HEK293 (cell line): ENCODE results near the gene MS4A10.

ENCODE experiments used
- CTCF ChIP-seq: fragments of 450-650 bp; formaldehyde crosslinking; IDR thresholded peaks from 2 replicates; pipeline ENCODE4 v1.5.1; 2016; ENCODE audit warnings: missing biosample characterization, missing genetic modification characterization
- KLF1 ChIP-seq: fragments of 450-650 bp; formaldehyde crosslinking; IDR thresholded peaks from 2 replicates; pipeline ENCODE4 v1.5.1; 2016; ENCODE audit warnings: missing biosample characterization, missing genetic modification characterization
- KLF8 ChIP-seq: fragments of 450-650 bp; formaldehyde crosslinking; IDR thresholded peaks from 2 replicates; pipeline ENCODE4 v1.5.1; 2016; ENCODE audit warnings: missing biosample characterization, missing genetic modification characterization
- PATZ1 ChIP-seq: fragments of 450-650 bp; formaldehyde crosslinking; IDR thresholded peaks from 2 replicates; pipeline ENCODE4 v1.5.1; 2016; ENCODE audit warnings: missing biosample characterization, missing genetic modification characterization
- REST ChIP-seq: fragments of 450-650 bp; formaldehyde crosslinking; IDR thresholded peaks from 2 replicates; pipeline ENCODE4 v1.5.1; 2016; ENCODE audit warnings: missing biosample characterization, missing genetic modification characterization
- ZNF146 ChIP-seq: fragments of 450-650 bp; formaldehyde crosslinking; IDR thresholded peaks from 2 replicates; pipeline ENCODE4 v1.5.1; 2016; ENCODE audit warnings: missing biosample characterization, missing genetic modification characterization
- ZNF169 ChIP-seq: fragments of 450-650 bp; formaldehyde crosslinking; IDR thresholded peaks from 2 replicates; pipeline ENCODE4 v1.5.1; 2016; ENCODE audit warnings: missing biosample characterization, missing genetic modification characterization
- ZNF274 ChIP-seq, 2 experiments: fragments of 200-500 bp in 1 of 2; fragments of 450-650 bp in 1 of 2; sonication (Bioruptor generic) in 1 of 2; formaldehyde crosslinking in 1 of 2; IDR thresholded peaks; 2 replicates each; pipeline versions ENCODE4 v1.5.1 to v1.6.1; 2014 to 2016; ENCODE audit warnings: borderline replicate concordance in 1 of 2, inconsistent platforms in 1 of 2, low read length in 1 of 2, missing biosample characterization in 1 of 2, missing genetic modification characterization in 1 of 2
- ZNF366 ChIP-seq: fragments of 450-650 bp; formaldehyde crosslinking; conservative IDR thresholded peaks from 2 replicates; pipeline ENCODE4 v1.5.1; 2016; ENCODE audit warnings: missing biosample characterization, missing genetic modification characterization
- ZNF518A ChIP-seq: fragments of 450-650 bp; formaldehyde crosslinking; conservative IDR thresholded peaks from 2 replicates; pipeline ENCODE4 v1.5.1; 2016; ENCODE audit warnings: low read depth, missing biosample characterization, missing genetic modification characterization
- ZNF596 ChIP-seq: fragments of 450-650 bp; IDR thresholded peaks from 2 replicates; pipeline ENCODE4 v1.5.0; 2018; ENCODE audit warnings: missing biosample characterization, mild to moderate bottlenecking, missing genetic modification characterization, moderate library complexity
- ZNF654 ChIP-seq: fragments of 450-650 bp; formaldehyde crosslinking; IDR thresholded peaks from 2 replicates; pipeline ENCODE4 v1.5.1; 2016; ENCODE audit warnings: low read depth, missing biosample characterization, missing genetic modification characterization

- TF ChIP-seq ZNF366 (tag by site-specific recombination) (no peak), CTCF (no peak), ZNF274 (IDR thresholded peaks at IDR 0.05; ENCODE audit: low read length) (no peak), ZNF274 (tag by site-specific recombination; IDR thresholded peaks at IDR 0.05; ENCODE audit: borderline replicate concordance) (no peak), PATZ1 (no peak), ZNF146 (no peak), ZNF596 (no peak), KLF8 (tag by site-specific recombination) (no peak), ZNF169 (tag by site-specific recombination) (no peak), REST (no peak), KLF1 (tag by site-specific recombination) (no peak), ZNF654 (no peak), ZNF518A (no peak)
These were observed 14.0 kb upstream of the MS4A10 start for GRCh38 chr11:60771146-60771545.
